ENCODE data around the gene OMP.

- TF ChIP-seq BHLHE40 (IDR thresholded peaks at IDR 0.05; ENCODE audit: borderline replicate concordance) (no peak), TARDBP (IDR thresholded peaks at IDR 0.05) (no peak), SP1 (IDR thresholded peaks at IDR 0.05) (no peak)
Observed at GRCh38 chr11:77121876-77122575, 19.4 kb downstream of the OMP start.

Data from HEK293T (cell line).